GM19467 (cell line): ENCODE measurements around the gene GSTA4.
"Not testable (repeated sequence)": the region's sequence is repeated elsewhere in the genome, so short reads cannot be mapped to it uniquely, and the experiment has no call there.

Experiments used
- ATAC-seq: cut with Tn5 transposase; IDR thresholded peaks from one replicate; pipeline ENCODE4 v1.9.1; 2021; ENCODE audit warnings: mild to moderate bottlenecking, moderate library complexity; ENCODE audit not compliant: unreplicated experiment

The GSTA4 gene

DNA sequence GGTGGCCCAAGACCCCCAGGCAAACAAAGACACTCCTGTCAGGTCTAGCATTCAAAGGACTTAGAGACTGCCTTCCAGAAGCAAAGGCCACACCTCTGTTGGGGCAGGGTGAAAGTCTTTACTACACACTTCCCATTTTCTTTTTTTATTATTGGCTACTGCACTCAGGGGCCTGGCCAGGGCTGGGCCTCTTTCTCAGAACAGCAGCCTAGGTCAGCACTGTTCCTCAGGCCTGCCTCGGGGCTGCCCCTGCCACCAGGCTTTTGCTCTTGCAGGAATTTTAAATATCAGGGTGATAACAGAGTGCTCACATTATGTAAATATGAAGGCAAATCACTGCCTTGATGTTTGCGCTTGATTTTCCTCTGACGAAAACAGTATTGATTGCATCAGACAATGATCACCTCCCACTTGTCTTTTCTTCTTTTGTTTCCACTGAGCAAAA lies 18.5 kb downstream of the GSTA4 start:
- ATAC-seq = peak; percentile 88

DNA sequence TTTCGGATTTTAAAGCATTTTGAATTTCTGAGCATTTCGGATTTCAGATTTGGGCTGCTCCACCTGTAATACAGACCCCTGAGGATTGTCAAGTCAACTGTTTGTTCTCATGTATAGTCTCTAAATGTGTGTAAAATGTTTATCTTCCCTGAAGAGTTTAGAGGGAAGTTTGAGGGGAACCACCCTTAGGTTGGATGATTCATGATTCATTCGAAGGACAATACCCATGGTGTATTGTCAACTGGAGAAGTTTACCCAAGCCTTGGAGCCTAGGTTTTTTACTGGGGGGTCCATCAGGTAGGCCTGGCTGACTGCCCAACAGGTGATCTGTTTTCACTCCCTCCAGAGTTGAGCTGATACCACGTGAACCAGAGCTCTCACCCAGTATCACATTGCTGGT lies 18.9 kb downstream of the GSTA4 start:
- ATAC-seq = no peak

DNA sequence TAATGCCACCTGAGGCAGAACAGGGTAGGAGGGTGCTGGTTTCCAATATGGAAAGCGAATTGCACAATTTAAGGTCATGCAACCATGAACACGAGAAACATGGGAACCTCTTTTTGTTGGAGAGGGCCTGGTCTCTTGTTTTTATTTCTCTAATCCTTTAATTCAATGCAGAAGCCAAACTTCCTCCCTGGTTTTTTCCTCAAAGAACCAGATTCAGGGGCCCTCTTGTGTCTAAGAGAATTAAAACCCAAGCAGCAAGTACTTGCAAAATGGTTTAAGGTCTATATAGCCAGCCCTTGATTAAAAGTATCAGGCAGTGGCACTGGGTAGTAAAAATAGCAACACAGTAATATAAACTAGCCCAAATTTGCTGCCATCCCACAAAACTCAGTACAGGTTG lies 19.5 kb downstream of the GSTA4 start:
- ATAC-seq = no peak

DNA sequence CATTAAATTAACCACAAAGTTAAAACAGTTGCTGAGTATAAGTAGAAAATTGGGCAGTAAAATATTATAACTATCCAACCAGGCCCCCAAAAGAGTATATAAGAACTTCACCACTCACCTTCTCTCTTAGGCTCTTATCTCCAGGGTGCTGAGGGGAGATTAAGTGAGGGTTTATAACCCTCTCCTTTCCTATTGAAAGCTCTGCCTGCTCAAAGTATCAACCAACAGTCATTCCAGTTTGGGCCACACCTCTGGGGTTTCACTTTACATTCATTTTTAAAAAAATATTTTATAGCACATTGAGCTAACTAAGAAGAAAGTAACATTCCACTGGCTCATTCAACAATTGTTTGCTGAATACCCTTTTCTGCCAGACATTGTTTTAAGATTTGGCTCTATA lies 22.1 kb downstream of the GSTA4 start:
- ATAC-seq = no peak

DNA sequence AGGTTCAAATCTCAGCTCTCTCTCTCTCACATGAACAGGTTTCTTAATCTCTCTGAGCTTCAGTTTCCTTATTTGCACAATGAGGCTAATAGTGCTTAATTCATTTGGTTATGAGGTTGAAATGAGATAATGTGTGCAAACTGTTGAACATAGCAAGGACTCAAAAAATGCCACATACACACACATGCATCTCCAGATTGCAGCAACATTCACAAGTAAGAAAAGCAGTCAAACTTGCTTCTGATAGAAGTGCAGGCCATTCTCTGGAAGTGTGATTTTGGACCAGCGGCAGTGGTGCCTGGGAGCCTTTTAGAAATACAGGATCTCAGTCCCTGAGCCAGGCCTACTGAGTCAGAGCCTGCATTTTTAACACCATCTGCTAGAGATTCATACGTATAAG lies 25.7 kb downstream of the GSTA4 start:
- no peak for ATAC-seq

DNA sequence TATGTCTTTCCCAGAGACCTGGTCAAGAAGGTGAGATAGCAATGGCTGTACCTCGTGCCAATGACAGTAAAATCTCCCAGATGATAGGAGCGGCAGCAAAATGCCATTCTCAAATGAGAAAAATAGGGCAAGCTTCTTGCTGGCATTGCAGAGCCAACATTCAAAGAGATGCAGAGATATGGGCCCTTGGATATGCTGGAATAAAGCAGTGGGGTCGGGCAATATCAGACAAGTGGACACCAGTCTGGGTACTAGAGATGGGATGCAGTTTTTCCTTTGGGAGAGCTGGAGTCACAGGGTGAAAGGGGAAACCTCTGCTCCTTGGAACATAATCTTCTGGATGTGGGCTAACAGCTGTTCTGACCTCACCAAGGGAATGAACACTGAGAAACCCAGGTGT lies 29.0 kb downstream of the GSTA4 start:
- ATAC-seq = no peak

DNA sequence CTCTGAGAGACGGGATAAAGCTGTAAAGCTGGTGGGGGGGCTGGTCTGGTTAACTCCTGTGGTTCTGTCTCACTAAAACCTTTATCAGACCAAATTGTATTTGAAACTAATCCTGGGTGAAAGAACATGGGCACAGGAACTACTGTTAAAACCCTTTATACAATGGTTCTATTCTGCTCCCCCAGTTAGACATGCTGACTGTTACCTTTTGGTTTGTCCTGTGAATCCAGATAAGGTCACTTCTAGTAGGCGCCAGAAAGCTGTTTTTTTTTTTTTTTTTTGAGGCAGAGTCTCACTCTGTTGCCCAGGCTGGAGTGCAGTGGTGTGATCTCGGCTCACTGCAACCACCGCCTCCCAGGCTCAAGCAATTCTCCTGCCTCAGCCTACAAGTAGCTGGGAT lies 29.7 kb downstream of the GSTA4 start:
- ATAC-seq = no peak

DNA sequence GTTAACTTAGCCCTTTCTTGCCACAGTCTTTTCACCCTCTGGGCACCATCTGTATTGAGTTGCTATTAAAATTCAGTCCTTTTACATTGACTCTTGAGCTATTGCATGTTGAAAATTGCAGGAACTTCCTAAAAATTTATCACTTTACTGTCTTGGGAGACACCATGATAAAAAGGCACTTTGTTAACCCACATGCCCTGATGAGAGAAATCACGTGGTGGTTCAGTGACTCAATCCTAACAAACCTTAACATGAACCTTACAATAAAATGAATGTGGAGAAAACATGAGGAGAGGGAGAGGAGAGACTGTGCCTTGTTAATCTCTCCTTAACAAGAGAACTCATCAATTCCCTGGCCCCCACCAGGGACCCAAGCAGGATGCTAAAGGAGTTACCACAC lies 30.8 kb downstream of the GSTA4 start:
- no peak for ATAC-seq

DNA sequence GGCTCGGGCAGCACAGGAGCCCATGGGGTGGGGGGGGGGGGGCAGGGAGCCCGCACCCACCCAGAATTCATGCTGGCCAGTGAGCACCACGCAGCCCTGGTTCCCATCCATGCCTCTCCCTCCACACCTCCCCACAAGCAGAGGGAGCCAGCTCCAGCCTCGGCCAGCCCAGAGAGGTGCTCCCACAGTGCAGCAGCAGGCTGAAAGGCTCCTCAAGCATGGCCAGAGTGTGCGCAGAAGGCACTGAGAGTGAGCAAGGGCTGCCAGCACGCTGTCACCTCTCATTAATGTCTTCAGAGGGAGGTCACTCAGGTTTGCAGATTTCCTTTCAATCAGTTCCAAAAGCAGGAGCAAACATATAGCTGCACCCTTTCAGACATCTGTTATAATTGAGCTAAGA lies 32.4 kb downstream of the GSTA4 start:
- ATAC-seq = no peak

DNA sequence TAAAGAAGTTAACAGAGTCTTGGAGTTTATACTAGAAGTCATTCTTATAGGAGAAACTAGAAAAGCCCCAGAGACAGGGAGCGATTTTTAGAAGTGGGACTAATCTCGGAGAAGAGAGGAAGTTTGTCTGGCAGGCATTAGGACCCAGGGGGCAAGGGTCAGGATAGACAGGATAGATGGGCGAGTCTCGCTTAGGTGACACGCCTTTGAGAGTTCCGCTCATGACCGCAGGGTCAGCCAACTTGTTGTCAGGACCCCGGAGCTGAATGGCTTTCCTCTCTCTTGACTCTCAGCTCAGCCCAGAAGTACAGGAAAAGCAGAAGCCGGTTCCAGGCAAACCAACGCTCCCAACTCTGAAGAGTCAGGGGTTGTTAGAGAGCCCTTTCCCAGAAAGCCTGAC lies 34.1 kb downstream of the GSTA4 start:
- not testable (repeated sequence) for ATAC-seq

DNA sequence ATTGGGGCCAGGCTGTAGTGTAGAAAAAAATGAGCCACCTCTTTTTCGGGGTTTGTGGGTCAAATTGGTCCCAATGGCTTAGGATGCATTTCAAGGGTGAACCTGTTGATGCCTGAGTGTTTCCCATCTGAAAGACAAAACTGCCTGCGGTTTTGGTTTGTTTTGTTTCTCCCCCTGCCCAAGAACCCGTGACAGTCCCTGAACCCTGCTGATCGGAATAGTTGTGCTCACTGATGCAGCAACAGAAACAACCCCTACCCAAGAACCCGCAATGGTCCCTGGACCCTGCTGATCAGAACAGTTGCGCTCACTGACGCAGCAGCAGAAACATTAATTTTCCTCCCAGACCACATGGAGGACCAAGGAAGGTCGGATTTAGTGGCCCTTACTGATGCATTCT lies 34.9 kb downstream of the GSTA4 start:
- not testable (repeated sequence) for ATAC-seq

DNA sequence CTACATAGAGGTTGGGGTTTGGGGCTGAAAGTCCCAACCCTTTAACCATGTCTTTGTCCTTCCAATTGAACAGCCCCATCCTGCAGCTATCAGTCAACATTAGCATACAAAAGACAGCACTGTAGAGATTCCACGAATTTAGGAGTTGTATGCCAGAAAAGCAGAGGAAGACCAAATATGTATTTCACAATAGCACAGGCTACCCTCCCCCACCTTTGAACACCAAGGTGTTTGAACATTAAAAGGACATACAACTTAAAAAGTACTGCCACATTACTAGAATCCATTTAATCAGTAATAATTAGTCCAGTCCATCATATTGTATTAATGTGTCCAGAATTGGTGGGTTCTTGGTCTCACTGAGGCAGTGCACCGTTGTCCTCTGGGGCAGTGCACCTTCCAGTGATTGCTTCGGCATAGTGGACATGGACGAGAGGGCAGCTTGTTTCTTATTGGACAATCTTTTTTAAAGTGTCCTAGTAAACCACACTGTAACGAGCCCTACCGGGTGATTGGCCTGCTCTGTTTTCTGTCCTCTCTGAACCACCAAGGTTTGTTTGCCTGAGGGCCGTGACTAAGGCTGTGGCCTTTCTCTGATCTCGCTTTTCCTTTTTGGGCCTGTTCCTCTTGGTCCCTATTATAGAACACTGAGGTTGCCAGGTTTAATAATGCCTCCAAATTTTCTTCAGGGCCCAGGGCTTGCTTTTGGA lies 36.4 kb downstream of the GSTA4 start:
- ATAC-seq = no peak

DNA sequence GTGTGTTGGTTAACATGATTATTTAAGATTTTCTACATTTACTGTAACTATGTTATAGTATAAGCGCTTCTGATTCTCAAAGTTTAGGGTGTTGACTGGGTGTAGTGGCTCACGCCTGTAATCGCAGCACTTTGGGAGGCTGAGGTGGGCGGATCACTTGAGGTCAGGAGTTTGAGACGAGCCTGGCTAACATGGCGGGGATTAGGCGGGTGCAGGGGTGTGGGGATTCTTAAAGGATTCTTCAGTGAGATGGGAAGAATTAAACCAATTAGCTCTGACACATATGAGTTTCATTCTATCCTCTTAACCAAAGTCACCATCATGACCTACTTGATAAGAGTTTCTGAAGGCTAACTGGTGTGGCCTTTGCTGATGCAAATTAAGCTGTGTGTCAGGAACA lies 39.2 kb downstream of the GSTA4 start:
- ATAC-seq = no peak

DNA sequence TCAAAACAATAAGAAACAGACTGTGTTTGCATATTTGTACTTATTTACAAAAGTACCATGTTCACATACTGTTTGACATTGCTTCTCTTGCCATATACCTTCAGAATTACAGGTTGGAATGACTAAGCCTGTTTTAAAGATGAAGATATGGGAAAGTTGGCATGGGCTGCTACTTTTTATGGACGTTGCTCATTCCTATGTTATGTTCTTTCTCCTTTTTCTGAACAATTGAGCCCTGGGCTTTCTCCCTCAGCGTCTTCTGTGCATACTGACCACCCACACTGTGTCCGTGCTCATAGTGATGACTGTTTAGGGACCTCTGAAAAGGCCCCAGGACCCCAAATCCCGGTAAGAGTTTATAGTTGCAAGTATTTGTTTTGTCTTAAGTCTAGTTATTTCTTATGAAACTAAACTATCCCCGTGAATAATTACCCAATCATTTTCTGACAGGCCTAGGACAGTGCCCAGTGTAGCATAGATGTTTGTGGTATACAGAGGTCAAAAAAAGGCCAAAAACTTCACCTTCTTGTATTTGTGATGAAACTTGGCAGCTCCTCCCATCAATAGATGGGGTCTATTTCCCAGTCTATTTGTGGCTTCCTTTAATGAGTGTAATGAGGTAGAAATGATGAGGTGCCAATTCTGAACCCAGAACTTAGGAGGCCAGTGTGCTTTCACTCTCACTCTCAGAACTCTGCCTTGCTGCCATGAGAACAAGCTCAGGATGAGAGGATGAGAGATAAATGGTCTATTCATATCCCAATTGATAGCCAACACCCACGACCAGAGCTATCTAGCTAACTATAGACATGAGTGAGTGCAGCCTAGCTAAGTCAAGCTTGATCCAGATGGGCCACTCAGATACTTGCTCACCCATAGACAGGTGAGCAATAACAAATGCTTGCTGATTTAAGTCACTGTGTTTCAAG lies 40.9 kb downstream of the GSTA4 start:
- ATAC-seq = no peak

DNA sequence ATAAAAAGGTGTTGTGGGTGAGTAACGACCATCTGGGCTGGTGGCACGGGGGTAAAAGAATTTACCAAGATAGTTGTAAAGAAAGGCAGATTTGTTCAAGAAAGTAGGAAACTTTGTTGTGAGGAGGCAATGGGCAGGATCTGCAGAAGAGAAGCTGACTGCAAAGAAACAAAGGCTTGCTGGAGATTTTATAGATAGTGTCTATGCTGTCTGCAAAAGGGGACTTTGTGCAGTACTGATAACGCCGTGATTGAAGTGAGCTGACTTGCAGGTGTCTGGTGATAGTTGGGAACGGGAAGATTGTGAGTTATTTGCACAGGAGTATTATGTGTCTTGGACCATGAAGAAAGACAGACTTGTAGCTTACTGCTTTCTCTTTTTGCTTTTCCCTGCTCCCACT lies 48.8 kb downstream of the GSTA4 start:
- no peak for ATAC-seq

DNA sequence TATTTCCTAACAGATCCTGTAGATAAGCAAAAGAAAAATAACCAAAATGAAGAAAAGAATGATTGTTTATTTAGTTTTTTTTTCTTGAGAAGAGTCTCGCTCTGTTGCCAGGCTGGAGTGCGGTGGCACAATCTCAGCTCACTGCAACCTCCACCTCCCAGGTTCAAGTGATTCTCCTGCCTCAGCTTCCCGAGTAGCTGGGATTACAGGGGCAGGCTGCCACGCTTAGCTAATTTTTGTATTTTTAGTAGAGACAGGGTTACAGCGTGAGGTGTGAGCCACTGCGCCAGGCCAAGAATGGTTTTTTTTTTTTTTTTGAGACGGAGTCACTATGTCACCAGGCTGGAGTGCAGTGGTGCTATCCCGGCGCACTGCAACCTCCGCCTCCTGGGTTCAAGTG lies 52.3 kb downstream of the GSTA4 start:
- ATAC-seq = not testable (repeated sequence)

DNA sequence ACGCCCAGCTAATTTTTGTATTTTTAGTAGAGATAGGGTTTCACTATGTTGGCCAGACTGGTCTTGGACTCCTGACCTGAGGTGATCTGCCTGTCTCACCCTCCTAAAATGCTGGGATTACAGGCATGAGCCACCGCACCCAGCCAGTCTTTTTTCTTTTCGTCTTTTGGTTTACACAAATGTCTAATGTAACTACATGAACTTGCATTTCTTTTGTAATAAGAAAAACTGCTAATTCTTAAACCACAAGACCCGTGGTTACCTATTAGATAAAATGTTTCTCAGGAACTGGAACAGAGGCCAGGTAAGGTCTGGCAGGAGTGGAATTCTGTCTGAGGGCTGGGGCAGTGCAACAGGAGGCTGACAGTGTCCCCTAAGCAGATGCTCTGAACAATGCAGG lies 52.9 kb downstream of the GSTA4 start:
- ATAC-seq = no peak

DNA sequence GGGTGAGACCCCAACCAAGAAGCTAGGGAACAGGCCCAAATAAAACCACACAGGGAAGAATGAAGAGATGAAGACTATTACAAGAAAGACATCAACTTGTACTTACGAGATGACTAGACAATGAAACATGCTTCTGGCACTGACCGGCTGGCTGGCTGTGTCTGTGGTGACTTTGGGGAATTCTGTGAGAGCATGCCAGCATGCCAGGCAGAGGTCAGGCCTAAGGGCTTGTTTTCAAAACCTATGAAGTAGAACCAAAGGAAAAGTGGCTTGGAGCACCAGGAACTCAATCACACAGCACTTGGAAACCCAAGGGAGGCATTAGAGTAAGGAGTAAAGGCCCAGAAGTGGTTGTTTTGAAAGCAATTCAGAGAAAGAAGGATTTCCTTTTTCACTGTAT lies 57.2 kb downstream of the GSTA4 start:
- ATAC-seq = no peak

DNA sequence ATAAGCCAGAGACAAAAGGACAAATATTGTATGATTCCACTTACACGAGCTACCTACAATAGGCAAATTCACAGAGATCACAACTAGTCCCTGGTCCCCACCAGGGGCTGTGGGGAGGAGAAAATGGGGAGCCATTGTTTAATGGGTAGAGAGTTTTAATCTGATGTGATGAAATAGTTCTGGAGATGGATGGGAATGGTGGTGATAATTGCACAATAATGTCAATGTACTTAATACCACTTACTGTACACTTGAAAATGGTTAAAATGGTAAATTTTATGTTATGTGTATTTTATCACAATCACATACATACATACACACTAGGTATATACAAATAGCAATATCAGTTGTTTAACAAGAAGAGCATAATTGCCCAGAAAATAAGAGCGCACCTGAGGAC lies 61.3 kb downstream of the GSTA4 start:
- ATAC-seq = no peak

DNA sequence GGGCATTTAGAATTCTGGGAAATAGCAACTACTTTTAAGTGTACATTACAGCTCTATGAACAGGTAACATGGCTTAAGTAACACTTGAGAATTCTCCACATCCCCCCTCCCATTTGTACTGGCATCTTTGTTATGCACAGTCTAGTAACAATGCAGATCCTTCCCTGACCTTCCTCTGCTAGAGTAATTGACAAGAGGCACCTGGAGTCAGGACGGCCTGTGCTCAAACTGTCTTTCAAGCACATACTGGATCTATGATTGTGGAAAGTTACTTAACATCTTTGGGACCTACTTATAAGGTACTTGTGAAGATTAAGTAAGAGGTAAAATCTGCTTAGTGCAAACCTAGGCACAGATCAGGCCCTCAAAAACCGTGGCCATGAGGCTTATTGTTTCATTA lies 63.7 kb downstream of the GSTA4 start:
- no peak for ATAC-seq

DNA sequence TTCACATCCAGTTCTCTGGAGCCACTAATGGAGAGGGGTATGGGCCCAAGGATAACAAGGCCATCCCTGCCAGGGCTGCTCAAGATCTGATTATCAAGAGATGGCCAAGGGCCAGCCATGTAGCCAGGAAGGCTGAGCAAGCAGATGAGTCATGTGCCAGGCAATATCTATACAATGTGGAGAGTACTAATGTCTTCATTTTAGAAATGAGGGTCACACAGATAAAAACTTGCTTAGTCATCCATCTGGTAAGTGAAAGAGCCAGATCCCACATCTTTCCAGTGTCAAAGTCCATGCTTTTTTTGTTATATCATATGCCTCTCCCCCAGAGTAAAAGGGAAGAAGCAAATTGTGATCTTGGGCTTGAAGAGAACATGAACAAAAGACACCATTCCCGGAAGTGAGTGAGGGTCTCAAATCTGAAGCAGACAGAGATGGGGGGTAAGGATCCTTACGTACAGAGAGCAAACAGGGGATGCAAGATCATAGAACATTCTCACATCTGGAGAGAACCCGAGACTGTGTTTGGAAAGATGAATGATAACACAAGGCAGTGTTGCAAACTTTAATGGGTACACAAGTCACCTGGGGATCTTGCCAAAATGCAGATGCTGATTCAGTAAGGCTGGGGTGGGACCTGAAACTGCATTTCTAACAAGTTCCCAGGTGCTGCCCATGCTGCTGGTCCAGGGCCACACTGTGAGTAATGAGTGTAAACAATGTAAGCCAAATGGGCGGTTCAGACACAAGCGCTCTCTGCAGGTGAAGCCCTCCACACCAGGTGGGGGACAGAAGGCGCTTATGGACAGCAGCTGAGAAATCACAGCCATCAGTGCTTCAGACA lies 65.5 kb downstream of the GSTA4 start:
- ATAC-seq = no peak
